ENCODE results near the gene CYP4F11. TPM values are rescaled to one million over a fixed set of nuclear protein-coding genes. Genes with fewer than 3 reads are reported as not detected.

Gene CYP4F11
- total RNA-seq, 2 donors from 2014 or later: 6.7 to 8.1 TPM

DNA sequence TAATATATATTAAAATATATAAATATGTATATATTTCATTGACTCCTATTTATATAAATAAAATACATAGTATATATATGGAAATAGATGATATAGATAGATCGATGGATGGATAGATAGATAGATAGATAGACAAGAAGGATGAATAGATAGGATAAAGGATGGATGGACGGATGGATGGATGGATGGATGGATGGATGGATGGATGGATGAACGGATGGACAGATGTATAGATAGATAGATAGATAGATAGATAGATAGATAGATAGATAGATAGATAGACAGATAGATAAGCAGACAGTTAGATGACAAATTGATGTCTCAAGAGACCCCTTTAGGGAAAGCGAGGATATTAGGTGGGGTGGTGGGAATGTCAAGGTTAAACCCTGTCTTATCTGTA, 15.1 kb downstream of the CYP4F11 start:
- H3K9ac ChIP-seq (ENCODE audit: low read depth in 2 of 2, low read length in 2 of 2): peak overlapping the region in 1 of 2 donors; percentile 5
- H3K9me3 ChIP-seq: no peaks in the 10 kb centered on the region
- TF ChIP-seq, protein P1, sequence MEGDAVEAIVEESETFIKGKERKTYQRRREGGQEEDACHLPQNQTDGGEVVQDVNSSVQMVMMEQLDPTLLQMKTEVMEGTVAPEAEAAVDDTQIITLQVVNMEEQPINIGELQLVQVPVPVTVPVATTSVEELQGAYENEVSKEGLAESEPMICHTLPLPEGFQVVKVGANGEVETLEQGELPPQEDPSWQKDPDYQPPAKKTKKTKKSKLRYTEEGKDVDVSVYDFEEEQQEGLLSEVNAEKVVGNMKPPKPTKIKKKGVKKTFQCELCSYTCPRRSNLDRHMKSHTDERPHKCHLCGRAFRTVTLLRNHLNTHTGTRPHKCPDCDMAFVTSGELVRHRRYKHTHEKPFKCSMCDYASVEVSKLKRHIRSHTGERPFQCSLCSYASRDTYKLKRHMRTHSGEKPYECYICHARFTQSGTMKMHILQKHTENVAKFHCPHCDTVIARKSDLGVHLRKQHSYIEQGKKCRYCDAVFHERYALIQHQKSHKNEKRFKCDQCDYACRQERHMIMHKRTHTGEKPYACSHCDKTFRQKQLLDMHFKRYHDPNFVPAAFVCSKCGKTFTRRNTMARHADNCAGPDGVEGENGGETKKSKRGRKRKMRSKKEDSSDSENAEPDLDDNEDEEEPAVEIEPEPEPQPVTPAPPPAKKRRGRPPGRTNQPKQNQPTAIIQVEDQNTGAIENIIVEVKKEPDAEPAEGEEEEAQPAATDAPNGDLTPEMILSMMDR (IDR thresholded peaks at IDR 0.05): no peak
- intact Hi-C loops (cut with DNase I): no loop called here
- H3K4me1 ChIP-seq: no peaks in the 10 kb centered on the region
- H3K36me3 ChIP-seq: no peaks in the 10 kb centered on the region
- no peak overlapping the region for H3K4me3 ChIP-seq
- DNase-seq: no peak
- H3K27ac ChIP-seq: no peak overlapping the region
- no peaks in the 10 kb centered on the region for H3K27me3 ChIP-seq

DNA sequence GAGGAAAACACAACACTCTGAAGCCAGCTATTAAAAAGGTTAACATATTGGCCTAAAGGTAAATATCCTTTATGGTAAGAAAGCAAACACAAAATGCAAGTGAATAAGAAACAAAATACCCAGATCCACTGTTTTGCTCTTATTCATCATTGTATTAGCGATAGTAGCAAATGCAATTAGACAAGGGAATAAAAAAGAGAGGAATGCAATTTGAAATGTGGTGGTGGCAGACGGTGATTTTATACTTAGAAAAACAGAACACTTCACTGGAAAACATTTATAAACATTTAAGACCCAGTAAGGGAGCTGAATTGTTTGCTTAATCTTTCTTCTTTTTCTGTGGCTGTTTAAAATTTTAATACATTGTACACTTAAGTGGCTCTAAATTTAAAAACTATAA, 19.2 kb downstream of the CYP4F11 start:
- TF ChIP-seq, protein P1 (IDR thresholded peaks at IDR 0.05): no peak
- H3K9ac ChIP-seq (ENCODE audit: low read depth in 2 of 2, low read length in 2 of 2): no peak overlapping the region
- H3K4me3 ChIP-seq: no peak overlapping the region
- no peak for DNase-seq
- no peaks in the 10 kb centered on the region for H3K4me1 ChIP-seq
- no peaks in the 10 kb centered on the region for H3K9me3 ChIP-seq
- intact Hi-C loops (cut with DNase I): no loop called here
- H3K27me3 ChIP-seq: no peaks in the 10 kb centered on the region
- H3K27ac ChIP-seq: no peak overlapping the region
- H3K36me3 ChIP-seq: no peaks in the 10 kb centered on the region

DNA sequence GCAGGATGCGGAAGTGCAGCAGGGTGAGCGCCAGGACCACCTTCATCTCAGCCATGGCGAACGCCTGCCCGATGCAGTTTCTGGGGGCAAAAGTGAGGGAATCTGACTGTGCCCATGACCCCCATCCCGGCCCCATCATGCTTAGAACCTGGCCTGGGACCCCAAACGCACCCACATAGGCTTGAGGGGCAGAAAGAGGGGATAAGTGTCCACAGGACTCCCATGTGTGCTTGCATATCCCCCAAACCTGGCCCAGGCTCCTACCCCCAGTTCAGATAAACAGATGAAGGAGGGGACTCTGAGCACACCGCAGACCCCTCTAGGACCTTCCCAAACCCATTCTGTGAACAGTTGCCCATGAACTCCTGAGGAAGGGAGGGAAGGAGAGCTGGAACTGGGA, 20.5 kb downstream of the CYP4F11 start:
- Histone ChIP-seq H3K4me3 (no peak overlapping the region), H3K4me1 (no peaks in the 10 kb centered on the region), H3K27me3 (no peaks in the 10 kb centered on the region), H3K9me3 (no peaks in the 10 kb centered on the region), H3K36me3 (no peaks in the 10 kb centered on the region), H3K27ac (no peak overlapping the region), H3K9ac (ENCODE audit: low read depth in 2 of 2, low read length in 2 of 2) (no peak overlapping the region)
- TF ChIP-seq, protein P1 (IDR thresholded peaks at IDR 0.05): no peak
- DNase-seq: no peak
- intact Hi-C loops (cut with DNase I): no loop called here

DNA sequence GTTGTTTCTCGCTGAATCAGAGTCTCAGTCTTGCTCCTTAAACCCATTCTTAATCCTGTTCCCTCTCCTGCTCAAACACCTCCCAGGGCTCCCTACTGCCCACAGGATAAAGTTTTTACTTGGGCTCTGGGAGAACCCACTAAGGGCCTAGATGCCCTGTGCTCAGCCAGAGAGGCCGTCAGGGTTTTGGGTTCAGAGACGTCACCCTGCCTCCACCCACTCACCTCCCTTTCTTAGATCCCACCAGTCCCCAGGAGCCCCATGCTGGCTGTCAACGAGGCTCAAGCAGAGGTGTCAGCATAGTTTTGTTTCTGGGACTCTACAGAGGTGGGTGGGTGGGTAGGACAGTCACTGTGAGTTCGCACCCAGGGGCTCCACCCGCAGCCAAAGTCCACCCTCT, 20.9 kb downstream of the CYP4F11 start:
- H3K9me3 ChIP-seq: no peaks in the 10 kb centered on the region
- H3K4me3 ChIP-seq: no peak overlapping the region
- no peaks in the 10 kb centered on the region for H3K36me3 ChIP-seq
- no peaks in the 10 kb centered on the region for H3K4me1 ChIP-seq
- no peak overlapping the region for H3K9ac ChIP-seq (ENCODE audit: low read depth in 2 of 2, low read length in 2 of 2)
- TF ChIP-seq, protein P1 (IDR thresholded peaks at IDR 0.05): no peak
- intact Hi-C loops (cut with DNase I): no loop called here
- no peaks in the 10 kb centered on the region for H3K27me3 ChIP-seq
- no peak for DNase-seq
- no peak overlapping the region for H3K27ac ChIP-seq

DNA sequence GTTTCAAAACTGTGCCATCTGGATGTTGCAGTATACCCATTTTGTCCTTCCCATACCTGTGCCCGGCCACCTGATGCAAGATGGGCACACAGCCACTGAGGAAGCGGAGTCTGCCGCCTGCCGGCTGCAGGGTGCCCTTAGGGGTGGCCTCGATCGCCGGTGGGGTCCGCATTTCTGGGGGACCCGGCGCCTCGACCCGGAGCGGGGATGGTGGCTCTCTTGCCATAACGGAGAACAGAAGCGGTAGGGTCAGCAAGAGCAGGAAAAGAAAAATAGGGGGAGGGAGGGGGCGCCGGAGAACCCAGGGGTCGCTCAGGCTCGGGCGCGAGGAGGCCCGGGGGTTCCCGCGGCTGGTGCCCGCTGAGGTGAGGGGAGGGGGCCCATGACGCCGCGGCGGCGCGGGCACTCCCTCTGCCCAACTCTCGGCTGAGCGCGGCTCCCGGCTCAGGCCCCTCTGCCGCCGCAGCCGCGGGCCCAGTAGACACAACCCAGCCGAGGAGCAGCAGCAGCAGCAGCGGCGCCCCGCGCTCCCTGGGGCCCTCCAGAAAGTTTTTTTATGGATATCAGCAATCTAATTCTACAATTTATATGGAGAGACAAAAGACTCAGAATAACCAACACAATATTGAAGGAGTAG, 22.6 kb downstream of the CYP4F11 start:
- Histone ChIP-seq H3K9ac (ENCODE audit: low read depth in 2 of 2, low read length in 2 of 2) (no peak overlapping the region), H3K4me1 (no peaks in the 10 kb centered on the region), H3K4me3 (no peak overlapping the region), H3K9me3 (no peaks in the 10 kb centered on the region), H3K36me3 (no peaks in the 10 kb centered on the region), H3K27ac (no peak overlapping the region), H3K27me3 (no peaks in the 10 kb centered on the region)
- TF ChIP-seq, protein P1 (IDR thresholded peaks at IDR 0.05): no peak
- intact Hi-C loops (cut with DNase I): no loop called here
- no peak for DNase-seq

Measured in colonic mucosa (tissue), 4 donors.